Retinal pigment epithelial cell (primary cell): ENCODE measurements around the gene RSPH3.
"Not testable (repeated sequence)": the region's sequence is repeated elsewhere in the genome, so short reads cannot be mapped to it uniquely, and the experiment has no call there.

ENCODE experiments used
- DNase-seq: peaks from one replicate; pipeline ENCODE4 v3.0.0-alpha.2; 2010; ENCODE audit warnings: low read depth
- H3K4me3 ChIP-seq: 2 replicates; pipeline ENCODE4 v1.5.1; 2011; ENCODE audit warnings: mild to moderate bottlenecking, low read length, control low read depth, moderate library complexity
- TF ChIP-seq, protein P1 (sequence below): conservative IDR thresholded peaks from 2 replicates; pipeline ENCODE4 v1.5.1; 2011; ENCODE audit warnings: low read depth, low read length, control low read depth, inconsistent platforms

RSPH3 gene

DNA sequence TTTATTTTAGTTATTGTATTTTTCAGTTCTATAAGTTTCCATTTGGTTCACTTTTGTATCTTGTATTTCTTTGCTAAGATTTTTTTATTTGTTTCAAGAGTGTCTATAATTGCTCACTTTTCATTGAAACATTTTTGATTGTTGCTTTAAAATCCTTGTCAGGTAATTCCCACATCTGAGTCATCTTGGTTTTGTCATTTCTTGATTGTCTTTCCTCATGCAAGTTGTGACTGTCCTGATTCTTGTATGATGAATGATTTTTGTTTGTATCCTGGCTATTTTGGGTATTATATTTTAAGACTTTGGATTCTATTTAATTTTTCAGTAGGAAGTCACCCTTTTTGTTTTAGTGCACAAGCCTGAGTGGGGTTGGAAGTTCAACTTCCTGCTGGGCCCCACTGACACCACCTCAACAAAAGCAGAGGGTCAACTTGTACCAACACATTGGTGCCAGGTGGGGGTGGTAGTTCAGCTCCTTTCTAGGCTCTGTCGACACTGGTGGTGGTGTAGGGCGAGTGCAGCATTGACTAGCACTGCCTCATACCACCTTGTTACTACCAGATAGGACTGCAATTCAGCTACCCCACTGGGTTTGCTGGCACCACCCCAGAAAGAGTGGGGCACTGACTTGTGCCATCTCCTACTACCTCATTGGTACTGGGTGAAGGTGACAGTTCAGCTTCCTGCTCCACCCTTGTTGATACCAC, 8.8 kb downstream of the RSPH3 start:
- H3K4me3 ChIP-seq = no peak overlapping the region
- TF ChIP-seq, protein P1, sequence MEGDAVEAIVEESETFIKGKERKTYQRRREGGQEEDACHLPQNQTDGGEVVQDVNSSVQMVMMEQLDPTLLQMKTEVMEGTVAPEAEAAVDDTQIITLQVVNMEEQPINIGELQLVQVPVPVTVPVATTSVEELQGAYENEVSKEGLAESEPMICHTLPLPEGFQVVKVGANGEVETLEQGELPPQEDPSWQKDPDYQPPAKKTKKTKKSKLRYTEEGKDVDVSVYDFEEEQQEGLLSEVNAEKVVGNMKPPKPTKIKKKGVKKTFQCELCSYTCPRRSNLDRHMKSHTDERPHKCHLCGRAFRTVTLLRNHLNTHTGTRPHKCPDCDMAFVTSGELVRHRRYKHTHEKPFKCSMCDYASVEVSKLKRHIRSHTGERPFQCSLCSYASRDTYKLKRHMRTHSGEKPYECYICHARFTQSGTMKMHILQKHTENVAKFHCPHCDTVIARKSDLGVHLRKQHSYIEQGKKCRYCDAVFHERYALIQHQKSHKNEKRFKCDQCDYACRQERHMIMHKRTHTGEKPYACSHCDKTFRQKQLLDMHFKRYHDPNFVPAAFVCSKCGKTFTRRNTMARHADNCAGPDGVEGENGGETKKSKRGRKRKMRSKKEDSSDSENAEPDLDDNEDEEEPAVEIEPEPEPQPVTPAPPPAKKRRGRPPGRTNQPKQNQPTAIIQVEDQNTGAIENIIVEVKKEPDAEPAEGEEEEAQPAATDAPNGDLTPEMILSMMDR = no peak
- no peak for DNase-seq

DNA sequence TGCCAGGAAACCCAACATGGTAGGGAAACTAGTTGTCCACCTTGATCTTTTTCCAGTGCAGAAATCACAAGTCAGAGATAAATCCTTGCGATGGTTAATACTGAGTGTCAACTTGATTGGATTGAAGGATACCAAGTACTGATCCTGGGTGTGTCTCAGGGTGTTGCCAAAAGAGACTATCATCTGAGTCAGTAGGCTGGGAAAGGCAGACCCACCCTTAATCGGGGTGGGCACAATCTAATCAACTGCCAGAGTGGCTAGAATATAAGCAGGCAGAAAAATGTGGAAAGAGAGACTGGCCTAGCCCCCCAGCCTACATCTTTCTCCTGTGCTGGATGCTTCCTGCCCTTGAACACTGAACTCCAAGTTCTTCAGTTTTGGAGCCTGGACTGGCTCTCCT, 10.3 kb downstream of the RSPH3 start:
- H3K4me3 ChIP-seq, DNase-seq: not testable (repeated sequence)

DNA sequence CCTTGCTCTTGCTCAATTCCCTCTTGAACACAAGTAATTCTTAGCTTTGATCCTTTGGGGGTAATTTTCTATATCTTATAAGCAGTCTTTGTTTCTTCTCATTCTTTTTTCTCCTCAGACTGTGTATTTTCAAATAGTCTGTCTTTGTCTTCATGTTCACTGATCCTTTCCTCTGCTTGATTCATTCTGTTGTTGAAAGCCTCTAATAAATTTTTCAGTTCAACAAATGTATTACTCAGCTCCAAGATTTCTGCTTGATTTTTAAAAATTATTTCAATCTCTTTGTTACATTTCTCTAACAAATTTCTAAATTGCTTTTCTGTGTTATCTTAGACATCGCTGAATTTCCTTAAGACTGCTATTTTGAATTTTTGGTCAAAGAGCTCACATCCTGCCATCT, 11.5 kb downstream of the RSPH3 start:
- H3K4me3 ChIP-seq = no peak overlapping the region
- TF ChIP-seq, protein P1 = no peak
- DNase-seq = no peak

DNA sequence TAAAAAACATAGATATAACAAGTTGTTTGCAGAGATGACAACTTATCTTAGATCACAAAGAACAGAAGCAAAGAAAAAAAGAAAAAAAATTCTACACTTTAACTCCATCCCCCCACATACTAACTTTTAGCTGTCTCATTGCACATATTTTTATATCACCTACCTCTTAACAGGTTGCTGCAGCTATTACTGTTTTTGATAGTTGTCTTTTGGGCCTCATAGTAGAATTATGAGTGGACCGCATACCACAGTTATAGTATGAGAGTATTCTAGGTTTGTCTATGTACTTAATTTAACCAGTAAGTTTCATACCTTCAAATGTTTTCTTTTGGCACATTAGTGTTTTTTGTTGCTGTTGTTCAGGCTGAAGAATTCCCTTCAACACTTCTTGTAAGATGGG, 12.3 kb downstream of the RSPH3 start:
- TF ChIP-seq, protein P1 = no peak
- no peak overlapping the region for H3K4me3 ChIP-seq
- no peak for DNase-seq

DNA sequence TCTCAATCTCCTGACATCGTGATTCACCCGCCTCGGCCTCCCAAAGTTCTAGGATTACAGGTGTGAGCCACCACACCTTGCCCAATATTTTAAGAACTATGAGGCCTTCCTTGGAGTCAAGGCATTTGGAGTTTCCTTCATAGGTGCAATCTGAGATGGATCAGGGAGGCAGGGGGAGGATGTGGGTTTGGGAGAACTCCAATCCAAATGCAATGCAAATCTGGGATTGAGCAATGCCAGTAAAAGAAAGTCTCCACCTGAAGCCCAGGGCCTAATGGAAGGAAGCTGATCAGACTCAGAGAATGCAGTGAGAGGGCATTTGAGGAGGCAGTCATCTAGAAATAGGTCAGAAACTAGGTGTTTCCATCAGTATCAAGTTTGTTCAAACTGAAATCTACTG, 21.2 kb downstream of the RSPH3 start:
- DNase-seq = no peak
- H3K4me3 ChIP-seq = no peak overlapping the region
- TF ChIP-seq, protein P1 = no peak

DNA sequence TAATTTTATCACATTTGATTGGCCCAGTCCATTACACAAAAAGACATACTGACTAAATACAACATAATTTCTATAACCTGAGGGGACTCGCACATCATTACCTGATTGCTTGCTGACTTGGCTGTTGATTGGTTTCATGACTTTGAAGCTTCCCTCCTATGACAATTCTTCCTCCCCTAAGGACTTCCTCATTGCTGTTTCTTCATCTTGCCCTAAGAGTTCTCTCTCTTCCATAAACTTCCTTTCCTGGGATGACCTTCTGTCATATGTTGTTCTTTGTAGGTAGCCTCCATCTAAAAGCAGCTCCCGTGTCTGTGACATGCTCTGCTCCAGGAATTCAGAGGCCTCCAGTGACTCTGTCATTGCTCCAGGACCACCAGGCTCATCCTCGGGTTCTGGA, 22.6 kb downstream of the RSPH3 start:
- DNase-seq = no peak
- TF ChIP-seq, protein P1 = no peak

DNA sequence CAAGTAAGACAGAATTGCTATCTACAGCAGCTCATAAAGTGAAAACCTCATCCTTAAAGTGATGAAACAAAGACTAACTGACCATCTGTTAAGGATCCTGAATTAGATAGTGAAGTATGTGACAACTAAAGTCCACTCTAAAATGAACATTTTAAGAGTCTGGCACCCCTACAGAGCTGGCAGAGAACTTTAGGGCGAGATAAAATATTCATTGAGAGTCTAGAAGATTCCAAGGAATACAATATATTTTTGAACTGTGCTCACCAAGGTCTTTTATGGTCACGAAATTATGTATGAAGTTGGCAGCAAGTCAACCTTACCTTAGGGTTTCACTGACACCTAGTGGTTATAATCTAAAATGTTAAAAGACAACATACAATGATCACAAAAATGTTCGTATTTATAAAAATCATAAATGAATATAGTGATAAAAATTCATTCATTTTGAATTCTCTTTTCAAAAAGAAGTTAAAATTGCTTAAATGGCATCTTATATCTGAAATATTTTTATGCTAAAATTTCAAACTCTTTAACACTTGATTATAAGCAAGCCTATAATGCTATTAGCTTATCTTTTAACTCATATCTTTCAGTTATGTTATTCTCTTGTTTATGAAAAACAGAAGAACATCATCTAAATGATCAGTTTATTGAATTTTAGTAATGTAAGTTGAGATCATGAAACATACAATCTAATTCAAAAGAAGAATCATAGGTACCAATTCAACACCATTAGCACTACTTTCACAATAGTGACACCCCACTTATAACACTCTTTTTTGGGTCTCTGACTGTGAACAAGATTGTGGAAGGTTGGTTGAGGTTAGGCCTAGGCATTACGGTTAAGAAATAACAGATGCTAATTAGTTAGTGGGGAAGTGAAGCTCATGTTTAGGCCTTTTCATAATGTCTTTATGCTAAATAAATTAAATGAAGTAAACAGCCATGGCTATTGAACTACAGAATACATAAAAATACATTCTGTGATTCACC, 27.5 kb downstream of the RSPH3 start:
- no peak overlapping the region for H3K4me3 ChIP-seq
- DNase-seq = peak; percentile 34
- TF ChIP-seq, protein P1 = peak; percentile 34

More for the DNA sequence above, 22.6 kb downstream of the RSPH3 start:
- H3K4me3 ChIP-seq = no peak overlapping the region
